NCI-H187 treated with DMSO at 0.1 percent for 48 hours (cell line): ENCODE results near the gene MYO5C.

Source experiments
- DNase-seq: peaks from one replicate; lab custom pipeline; 2025; lab: John Stamatoyannopoulos, UW

The MYO5C gene

DNA sequence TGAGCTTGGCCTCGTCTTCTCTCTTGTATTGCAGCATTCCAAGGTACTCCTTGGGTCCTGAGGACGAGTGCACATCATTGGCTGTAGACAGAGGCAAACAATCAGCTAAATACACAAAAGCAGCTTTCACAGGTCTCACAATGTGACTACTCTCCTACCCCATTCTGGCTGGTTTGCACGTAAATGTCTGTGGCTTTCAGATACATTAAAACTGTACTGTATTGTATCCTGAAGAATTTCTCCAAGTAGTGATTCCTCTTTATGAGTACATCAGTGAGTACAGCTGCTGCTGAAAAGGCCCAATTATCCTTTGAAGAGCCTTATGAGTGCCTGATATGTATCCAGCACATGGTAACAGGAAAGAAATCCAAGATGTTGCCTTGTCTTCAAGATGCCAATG is 82.4 kb downstream of the MYO5C start:
- no peak for DNase-seq

DNA sequence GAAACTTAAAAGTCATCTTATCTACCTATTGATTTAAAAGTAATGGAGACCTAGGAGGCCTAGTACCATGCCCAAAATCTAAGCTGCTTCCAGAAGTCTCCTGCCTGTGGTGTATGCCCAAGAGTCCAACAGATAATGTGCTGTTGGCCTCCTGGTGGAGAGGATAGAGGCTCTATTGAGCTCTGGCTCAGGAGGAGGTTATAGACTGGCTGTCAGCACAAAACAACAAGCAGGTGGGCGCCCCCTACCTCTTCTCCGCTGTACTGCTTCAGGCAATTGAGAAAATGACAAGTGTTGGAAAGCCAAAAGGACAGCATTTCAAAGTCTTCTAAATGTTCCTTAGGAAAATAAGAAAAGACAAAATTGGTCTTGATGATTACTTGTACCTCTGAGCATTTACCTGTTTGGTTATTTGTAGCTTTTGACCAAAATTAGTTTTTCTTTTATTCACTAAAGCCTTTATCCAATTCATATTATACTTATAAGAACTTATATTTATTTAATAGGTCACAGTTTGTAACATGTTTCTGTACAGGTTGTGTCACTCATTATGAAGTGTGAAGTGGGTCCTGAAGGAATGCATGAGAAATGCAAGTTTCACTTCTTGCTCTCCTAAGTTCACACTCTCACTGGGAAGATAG is 87.2 kb downstream of the MYO5C start:
- DNase-seq, result no peak

DNA sequence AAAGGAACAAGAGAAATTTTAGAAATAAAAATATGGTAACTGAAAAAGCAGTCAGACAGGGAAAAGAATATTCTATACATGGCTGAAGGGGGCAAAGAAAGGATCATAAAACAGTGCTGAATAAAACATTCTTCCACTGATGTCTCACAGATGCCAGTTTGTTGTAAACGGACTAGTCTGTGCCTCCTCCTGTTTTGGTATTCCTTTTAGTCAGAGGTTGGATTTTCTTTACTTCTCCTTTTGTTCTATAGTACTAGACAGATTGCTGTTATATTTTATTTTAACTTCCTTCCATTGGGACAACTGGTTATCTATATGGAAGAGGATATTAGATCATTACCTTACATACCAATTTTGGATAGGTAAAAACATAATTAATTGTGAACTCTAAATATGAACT is 88.4 kb downstream of the MYO5C start:
- no peak for DNase-seq

DNA sequence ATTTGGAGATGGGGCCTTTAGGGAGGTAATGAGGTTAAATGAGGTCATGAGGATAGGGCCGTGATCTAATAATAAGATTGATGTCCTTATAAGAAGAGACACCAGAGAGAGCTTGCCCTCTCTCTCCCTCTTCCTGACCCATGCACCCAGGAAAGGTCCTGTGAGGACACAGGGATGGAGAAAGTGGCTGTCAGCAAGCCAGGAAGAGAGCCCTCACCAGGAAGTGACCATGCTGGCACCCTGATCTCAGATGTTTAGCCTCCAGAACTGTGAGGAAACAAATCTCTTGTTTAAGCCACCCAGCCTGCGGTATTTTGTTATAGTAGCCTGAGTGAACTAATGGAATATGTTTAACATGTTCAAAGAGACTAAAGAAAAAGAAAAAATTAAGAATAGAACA is 89.2 kb downstream of the MYO5C start:
- no peak for DNase-seq

DNA sequence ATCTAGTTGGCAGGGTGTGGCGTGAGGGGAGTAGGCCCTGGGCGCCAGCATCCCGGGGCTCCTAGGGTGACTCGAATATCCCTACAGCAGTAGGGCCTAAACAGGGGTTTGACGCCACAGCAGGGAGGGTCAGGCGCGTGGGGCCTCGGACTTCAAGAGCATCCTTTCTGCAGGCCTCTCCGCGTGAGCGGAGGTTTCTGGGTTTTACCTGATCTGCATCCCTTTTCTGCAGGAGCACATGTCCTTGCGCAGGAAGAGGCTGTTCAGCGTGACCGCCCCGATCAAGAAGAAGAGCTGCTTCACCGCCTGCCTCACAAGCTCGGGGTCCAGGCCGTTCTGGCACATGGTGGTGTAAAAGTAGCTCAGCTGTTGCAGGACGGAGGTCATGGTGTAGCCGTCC is 90.9 kb downstream of the MYO5C start:
- DNase-seq, result no peak

DNA sequence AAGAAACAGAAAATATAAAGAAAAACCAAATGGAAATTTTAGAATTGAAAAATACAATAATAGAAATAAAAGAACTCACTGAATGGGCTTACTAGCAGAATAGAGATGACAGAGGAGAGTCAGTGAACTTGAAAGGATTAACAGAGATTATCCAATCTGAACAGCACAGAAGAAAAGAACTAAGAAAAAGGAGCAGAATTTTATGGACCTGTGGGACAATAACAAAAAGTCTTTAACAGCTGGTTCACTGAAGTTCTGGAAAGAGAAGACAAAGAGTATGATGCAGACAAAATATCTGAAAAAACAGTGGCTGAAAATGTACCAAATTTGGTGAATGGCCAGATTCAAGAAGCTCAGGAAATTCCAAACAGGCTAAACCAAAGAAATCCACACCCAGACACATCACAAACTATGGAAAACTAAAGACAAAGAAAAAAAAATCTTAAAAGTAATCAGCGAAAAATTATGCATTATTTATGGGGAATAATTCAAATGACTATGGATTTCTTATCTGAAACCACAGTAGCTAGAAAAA is 94.7 kb downstream of the MYO5C start:
- no peak for DNase-seq

DNA sequence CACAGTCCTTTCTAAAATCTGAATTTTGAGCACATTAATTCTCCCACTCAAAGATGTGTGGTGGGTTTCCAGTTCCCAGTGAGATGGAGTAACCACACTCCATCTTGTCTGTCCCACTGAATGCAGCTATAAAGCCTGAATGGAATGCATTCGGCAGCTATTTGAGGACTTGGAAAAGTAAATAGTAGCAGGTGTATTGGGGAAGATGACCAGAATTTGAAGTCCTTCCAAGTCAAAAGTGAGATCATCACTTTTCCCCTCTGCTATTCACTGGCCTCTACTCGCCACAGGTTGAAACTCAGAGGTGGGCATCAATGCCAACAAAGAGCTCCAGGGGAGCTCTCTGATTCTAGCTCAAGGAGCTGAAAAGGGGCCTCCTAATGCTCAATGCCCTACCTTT is 96.3 kb downstream of the MYO5C start:
- DNase-seq, result no peak

DNA sequence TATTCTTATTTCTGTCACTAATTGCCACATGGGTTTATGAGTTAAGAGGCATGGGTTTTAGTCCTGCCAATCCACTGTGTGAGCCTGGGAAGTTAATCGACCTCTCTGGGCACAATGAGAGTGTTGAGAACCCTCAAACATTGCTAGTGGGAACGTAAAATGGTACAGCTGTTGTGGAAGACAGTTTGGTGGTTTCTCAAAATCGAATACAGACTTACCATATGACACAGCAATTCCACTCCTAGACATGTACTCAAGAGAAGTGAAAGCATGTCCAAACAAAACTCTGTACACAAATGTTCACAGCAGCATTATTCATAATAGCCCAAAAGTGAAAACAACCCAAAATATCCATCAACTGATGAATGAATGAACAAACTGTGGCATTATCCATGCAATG is 98.7 kb downstream of the MYO5C start:
- no peak for DNase-seq

DNA sequence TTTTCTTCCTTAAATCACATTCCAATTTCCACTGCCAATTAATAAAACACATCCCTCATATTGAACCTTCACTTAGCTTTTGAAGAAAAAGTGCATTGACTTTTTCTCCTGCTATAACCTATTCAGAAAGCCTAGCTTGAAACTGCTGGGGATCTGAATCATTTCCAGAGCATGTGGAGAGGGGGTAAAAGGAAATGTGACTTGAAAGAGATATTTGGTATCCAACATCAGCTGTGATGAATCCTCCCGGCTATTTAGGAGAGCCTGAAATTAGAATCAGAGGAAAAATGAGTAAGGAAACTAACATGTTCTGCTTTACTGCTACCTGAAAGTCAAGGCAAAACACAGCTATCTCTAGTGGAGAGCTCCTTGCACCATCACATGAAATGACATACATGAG is 101.8 kb downstream of the MYO5C start:
- DNase-seq, result no peak

DNA sequence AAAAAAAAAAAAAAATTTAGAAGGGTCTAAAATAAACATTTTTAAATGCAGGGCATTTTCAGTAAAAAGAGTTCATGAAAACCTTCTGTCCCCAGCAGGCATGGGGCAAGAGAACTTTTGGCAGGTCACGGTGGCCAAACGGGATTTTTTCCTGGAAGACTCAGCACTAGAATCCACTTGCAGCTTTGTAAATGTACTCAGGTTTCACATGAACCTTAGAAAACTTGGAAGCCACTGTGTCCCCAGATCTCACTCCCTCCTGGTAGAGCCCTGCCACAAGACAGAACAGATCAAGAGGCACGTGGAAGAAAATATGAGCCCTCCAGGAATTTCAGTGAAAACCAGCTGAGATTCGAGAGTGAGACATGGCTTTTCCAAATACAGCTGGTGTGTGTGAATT is 102.3 kb downstream of the MYO5C start:
- no peak for DNase-seq

DNA sequence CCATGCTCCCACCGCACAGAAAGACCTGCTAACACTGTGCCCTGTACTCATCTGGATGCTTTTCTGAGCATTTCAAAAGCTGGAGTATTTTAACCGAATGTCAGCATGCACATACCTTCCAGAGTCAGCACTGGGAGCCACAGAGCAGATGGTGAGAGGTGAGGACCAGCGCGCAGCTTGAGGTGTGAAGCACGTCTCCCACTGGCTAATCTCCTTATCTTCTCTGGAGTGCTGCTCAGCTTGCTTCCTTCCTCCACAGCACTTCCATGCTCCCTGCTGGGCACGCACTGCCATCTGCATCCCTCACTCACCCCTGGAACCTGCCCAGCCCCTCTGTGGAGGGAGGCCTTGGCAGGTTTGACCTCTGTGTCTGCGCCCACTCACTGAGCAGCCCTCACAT is 104.4 kb downstream of the MYO5C start, which contains the start of gene GNB5:
Gene GNB5 (minus strand): TSS at position 186 of the 400 bp plus-strand sequence. CDS start 6,716 bp downstream, outside the sequence.
- DNase-seq, result no peak

DNA sequence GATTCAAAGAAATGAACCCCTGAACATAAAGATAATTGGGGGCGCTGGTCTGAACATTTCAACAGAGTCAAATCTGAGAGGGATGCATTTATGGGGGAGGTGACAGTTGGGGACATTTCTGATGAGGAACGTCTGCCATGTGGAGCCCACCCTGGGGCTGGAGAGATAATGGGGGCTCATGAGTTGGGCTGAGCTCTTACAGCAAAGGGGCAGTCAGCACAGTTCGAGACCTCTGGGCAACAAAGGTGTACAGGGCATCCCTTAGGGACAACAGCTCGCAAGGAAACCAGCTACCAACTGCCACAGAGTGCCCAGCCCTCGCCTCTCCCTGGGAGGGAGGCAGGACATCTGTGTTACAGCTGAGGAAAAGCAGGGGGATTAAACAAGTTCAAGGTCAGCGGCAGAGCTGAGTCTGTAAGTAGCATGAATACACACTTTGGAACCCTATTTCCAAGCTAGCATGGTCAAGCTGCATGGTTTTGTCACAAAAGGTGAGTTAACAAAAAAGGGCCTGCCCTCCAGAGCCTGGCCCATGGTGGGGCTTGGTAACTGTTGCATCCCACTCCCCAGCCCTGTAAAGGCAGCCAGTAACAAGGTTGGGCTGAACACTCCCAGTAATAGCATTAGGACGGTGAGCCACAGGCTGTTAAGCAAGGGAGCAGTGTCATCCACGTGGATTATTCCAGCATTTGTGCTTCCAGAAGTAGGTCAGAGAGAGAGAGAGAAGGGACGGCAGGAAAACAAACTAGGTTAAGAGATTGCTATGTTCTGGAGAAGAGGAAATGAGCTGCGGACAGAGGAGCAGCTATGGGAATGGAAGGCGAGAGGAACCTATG is 108.7 kb downstream of the MYO5C start:
- no peak for DNase-seq

DNA sequence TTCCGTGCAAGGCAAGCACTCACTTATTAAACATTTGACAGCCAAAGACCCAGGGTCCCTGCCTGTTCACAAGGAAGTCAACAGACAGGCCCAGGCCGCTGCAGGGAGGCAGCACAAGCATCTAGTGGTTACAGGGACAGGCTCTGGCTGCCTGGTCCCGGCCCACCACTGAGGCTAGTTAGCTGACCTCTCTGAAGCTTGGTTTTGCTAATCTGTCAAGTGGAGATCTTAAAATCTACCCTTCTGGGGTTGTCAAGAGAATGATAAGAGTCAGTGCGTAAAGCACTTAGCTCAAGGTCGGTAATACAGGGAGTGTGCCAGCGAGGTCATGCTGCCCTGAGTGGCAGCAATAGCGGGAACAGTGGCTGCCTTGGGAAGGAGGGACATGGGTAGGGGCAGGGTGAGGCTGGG is 110.4 kb downstream of the MYO5C start:
- no peak for DNase-seq

DNA sequence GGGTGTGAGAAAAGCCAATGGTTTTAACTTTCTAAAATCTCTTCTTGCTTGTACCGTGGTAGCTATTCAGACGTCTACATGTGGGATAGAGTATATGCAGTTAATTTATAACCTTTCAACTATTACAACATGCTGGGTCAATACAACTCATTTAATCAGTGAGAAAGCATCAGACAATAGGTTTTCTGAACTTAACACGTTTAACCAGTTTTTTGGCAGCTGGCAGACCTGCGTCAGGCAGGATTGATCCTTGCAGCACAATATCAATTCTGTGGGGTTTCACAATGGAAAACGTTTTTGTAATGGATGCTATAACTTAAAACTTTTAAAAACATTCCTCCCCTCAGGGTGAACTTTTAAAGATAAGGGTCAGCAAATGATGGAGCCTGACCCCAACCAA is 110.9 kb downstream of the MYO5C start:
- no peak for DNase-seq

DNA sequence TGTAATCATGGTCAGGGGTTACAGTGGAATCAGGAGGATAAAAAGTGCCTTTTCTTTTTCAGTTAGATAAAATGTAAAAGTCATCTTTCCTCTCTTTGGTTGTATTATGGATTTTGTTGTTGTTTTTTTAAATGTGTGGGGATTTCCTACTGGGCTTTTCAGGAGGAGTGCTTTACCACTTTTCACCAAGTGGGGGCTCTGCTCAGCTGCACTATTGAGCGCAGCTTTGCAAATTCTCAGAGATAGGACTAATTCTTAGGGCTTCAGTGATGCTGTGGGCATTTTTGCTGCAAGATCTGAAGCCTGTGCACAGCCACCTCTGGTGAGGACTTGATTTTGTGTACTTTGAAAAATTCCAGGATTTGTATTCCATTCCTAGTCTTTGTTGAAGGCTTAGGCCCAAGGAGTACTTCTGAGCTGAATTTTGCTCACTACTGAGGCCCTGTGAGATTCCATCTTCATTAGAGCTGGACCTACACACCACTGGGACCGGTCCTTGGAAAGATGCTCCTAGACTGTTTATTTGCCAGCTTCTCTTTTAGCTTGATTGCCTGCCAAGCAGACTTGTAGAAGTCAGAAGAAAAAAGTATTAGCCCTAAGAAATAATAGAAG is 111.9 kb downstream of the MYO5C start:
- DNase-seq, result no peak

DNA sequence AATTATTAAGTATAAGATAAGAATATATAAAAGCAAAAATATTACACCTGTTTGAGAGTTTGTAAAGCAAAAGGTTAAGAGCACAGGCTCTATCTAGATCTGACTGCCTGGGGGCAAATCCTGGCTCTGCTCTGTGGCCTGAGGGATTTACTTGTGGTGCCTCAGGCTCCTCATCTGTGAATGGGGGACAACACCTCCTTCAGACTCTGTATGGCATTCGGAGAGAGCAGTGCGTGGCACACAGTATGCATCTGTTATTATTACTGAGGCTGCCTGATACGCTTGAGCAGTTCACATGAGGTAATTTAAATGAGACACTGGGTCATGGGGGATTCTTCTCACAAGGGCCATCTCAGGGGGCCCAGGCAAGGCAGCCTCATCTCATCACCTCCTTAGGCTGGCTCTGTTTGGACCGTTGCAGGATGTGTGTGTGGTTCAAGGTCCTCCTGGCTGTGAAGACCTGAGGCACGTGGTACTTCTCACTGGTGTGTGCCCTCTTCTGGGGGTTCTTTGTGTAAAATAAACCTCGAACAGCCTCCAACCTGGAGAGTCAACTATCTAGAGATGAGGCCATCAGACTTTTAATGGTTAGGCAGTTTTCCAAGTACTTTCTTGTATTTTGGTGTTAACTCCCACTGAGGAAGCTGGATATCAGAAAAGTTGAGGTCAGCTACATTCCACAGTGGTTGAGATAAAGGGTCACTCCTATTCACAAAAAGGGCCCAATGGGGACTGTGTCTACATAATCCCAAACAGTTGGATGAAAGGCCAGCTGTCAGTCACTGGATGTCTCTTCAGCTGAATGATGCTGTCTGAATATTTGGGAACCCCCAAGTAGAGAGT is 113.4 kb downstream of the MYO5C start:
- DNase-seq, result no peak

DNA sequence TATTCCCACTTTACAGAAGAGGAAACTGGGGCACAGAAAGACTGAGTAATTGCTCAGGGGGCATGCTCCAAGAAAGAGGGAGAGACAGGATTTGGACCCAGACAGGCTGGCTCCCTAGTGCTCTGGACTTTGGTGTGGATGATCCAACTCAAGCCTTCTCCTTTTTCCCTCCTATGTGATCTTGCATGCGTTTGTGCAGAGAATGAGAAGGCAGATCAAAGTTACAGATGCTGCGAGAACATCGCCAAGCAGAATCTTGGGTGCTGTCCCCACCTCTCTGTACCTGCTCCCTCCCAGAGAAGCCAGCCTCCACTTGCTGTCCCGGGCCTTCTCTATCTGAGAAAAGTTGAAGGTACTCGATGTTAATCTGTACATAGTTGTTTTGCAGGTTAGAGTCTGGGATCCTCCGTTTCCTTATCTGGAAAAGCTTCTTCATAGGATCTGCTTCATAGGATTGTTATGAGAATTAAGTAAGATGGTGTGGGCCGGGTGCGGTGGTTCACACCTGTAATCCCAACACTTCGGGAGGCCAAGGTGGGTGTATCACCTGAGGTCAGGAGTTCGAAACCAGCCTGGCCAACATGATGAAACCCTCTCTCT is 114.7 kb downstream of the MYO5C start:
- DNase-seq, result no peak

DNA sequence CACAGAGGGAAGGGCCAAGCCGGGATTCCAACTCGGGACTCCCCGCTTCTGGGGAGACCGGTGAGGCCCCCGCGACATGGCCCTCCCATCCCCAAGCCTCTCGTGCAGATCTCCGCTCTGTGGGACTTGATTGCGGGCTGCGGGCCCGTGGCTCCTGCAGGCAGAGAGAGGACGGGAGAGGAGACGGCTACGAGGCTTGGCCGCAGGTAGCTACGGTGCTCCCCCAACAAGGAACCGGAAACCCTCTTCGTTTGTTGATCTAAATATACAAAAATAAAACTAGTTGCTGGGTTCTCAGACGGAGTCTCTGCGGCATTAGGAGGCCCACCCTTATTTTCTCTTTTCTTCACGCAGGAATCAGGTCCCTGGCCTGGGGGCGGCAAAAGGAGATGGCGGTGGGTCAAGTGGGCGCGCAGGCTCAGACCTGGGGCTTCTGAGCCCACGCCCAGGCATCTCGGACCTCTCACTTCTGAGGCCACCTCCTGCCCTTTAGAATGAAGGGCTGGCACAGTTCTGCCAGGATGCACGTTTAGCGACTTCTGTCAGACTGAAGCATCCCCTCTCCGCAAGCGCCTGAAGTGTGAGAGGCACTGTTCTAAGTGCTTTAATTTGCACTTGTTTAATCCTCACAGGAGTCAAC is 115.3 kb downstream of the MYO5C start:
- DNase-seq, result no peak

DNA sequence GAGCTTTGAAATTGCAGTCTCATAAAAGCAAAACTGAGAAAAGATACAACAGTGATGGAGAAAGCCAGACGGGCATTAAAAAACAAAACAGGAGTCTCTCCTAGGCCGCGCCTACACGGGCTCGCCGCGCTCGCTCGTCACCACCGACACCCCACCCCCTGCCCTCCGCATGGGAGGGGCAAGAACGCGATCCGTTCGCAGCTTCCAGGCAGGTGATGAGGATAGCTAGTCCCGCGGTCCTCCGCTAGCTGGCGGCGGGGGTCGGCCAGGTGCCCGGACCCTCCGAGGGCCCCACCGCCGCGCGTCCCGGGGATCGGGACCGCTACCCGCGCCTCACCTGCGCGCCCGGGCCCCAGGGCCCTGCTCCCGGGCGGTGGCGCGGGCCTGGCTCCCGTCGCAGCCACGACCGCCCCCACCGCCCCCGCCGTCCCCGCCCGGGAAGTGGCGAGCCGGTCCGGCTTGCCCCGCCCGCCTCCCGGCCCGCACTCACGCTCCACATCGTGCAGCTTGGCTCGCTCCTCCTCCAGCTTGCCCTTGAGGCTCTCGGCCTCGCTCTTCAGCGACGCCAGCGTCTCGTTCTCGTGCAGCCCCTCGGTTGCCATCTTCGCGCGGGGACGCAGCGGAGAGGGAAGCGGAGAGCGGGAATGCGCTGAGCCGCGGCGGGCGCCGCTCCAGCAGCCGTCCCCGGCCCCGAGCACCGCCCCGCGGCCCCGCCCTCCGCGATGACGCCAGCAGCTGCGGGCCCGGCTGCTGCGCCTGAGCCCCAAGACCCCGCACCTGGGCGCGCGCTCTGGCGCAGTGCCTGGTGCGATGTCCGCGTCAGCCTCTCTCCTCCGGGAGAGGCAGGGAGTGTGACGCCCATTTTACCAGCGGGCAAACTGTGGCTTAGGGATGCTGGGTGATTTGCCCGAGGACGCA is 116.1 kb downstream of the MYO5C start:
- DNase-seq, result peak; percentile 8

DNA sequence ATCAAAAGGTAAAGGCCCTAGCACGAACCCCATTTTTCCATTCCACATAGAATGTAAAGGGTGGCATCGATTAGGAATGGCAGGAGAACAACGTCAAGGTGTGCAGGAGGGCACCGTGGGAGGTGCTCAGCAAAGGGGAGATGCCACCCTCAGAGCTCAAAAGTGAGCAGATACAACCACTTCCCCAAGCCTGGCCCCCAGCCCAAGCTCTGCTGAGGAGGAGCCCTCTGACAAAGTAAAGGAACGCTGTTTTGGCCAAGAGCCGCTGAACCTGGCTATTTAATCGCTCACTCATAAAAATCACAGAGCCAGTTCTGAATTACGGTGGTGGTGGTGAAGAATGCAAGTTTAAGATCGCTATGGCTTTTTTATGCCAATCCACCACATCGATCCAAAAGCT is 116.8 kb downstream of the MYO5C start:
- no peak for DNase-seq
